Heart left ventricle (tissue), 16 donors: Measurements from ENCODE around the gene FAM32A. TPM values are rescaled to one million over a fixed set of nuclear protein-coding genes. Genes with fewer than 3 reads are reported as not detected.
"Not testable (repeated sequence)": the region's sequence is repeated elsewhere in the genome, so short reads cannot be mapped to it uniquely, and the experiment has no call there.

Experiments used
- ATAC-seq, 4 donors: fragments of 200-7000 bp; cut with Tn5 transposase; one replicate each; pipeline ENCODE4 v1.9.1; 2020 to 2022; ENCODE audit warnings: moderate library complexity in 4 of 4, mild to moderate bottlenecking in 3 of 4, moderate number of reproducible peaks in 1 of 4
- DNase-seq, 5 donors: peaks; one replicate each; pipeline ENCODE4 v3.0.0-alpha.2; 2020
- H3K27ac ChIP-seq, 12 donors: fragments of 200-600 bp; sonication (generic) in 4 of 12; one replicate each; pipeline versions ENCODE4 v1.5.0 to v1.8.0; 2016 to 2022; ENCODE audit warnings: mild to moderate bottlenecking in 2 of 12
- H3K27me3 ChIP-seq, 9 donors: fragments of 200-600 bp; sonication (generic) in 2 of 9; one replicate each; pipeline versions ENCODE4 v1.5.1 to v1.8.0; 2016 to 2022; ENCODE audit warnings: mild to moderate bottlenecking in 3 of 9
- H3K36me3 ChIP-seq, 9 donors: fragments of 200-600 bp; sonication (generic) in 2 of 9; one replicate each; pipeline versions ENCODE4 v1.5.0 to v1.8.0; 2018 to 2022; ENCODE audit warnings: mild to moderate bottlenecking in 2 of 9
- H3K4me1 ChIP-seq, 12 donors: fragments of 200-600 bp; sonication (generic) in 4 of 12; one replicate each; pipeline versions ENCODE4 v1.5.0 to v1.8.0; 2016 to 2022; ENCODE audit warnings: mild to moderate bottlenecking in 3 of 12
- H3K4me3 ChIP-seq, 12 donors: fragments of 200-600 bp; sonication (generic) in 4 of 12; one replicate each; pipeline versions ENCODE4 v1.5.0 to v1.8.0; 2017 to 2022; ENCODE audit warnings: mild to moderate bottlenecking in 9 of 12, moderate library complexity in 4 of 12
- H3K9me3 ChIP-seq, 12 donors: fragments of 200-600 bp; sonication (generic) in 4 of 12; one replicate each; pipeline versions ENCODE4 v1.5.0 to v1.8.0; 2016 to 2022; ENCODE audit warnings: mild to moderate bottlenecking in 1 of 12
- POLR2A ChIP-seq, 2 donors: fragments of 450-650 bp; IDR thresholded peaks; one replicate each; pipeline ENCODE4 v1.6.1; 2017; ENCODE audit warnings: antibody characterized with exemption in 2 of 2, mild to moderate bottlenecking in 2 of 2, moderate library complexity in 2 of 2
- WGBS, 4 donors: extraction: QIAGEN DNeasy Blood & Tissue Kit in 2 of 4; methylation state at CpG; one replicate each; pipeline versions ENCODE4 v1.1.5 to v1.1.7; 2013 to 2018; 5-methylcytosine and 5-hydroxymethylcytosine counted together
- intact Hi-C, 10 donors: fragments of 100-400 bp; cut with DNase I; formaldehyde crosslinking; loops; one replicate each; pipeline versions ENCODE4 v1.11.1 to v1.14.2; 2022
- polyA plus RNA-seq, 2 donors: library from polyadenylated mRNA; stranded (reverse); fragments of 200-250 nt; gene quantifications; one replicate each; pipeline ENCODE4 v1.2.3, GENCODE V29; 2013
- total RNA-seq, 9 donors: library from RNA; depleted of rRNA in 2 of 9; stranded (reverse); fragments of >200 nt in 2 of 9; fragmentation: NEBNext Ultra II Directional in 3 of 9; extraction: Animal tissue kit (Norgen Biotek cat#: 25700) in 3 of 9; gene quantifications; one replicate each; pipeline versions ENCODE4 v1.1.0 to v1.2.4, GENCODE V29; 2016 to 2023
- TF ChIP-seq, protein P1 (sequence below), 12 donors: fragments of 200-600 bp; sonication (generic) in 4 of 12; IDR thresholded peaks; one replicate each; pipeline versions ENCODE4 v1.5.0 to v1.8.0; 2018 to 2022; ENCODE audit warnings: antibody characterized with exemption in 12 of 12, mild to moderate bottlenecking in 5 of 12
- donor health status: ischemic (EF 13 %, LVEDD 7.1; RV severe dilation, severe dysfunction).
- donor health status: healthy with polysubstance abuse.
- donor health status: DM: no; HTN: yes; CAD: no.
- donor health status: DM: no; HTN: no; CAD: no.
- donor health status: ischemic (EF 25% LVEDD 6.9; RV normal size, moderate dysfunction).
- donor health status: ischemic (EF 25% LVEDD 5.7; RV mildly dilated, moderate dysfunction).
- donor health status: healthy.
- donor health status: DM: yes; HTN: yes; CAD: no.
- donor health status: ischemic (EF 35%, LVEDD 5.7; RV mildly dilated, moderate dysfunction).
- donor health status: nonischemic (EF 11% LVEDD 7.7; RV severe dilation, severe dysfunction).
- donor health status: DM: yes; HTN: yes; CAD: no.
- donor health status: PGD.
- donor health status: ischemic (EF 29% LVEDD 5.4; RV normal size, mild dysfunction).
- donor health status: nonischemic (EF 23%, LVEDD 6.1; RV moderate dilation, normal function).

Gene FAM32A
- total and polyA plus RNA-seq, 11 donors, result 32.0 to 94.5 (median 37.5) TPM

GRCh38 chr19:16175954-16176353 is 9.3 kb upstream of the FAM32A start:
- Histone ChIP-seq H3K36me3 (no peaks in the 10 kb centered on the region), H3K9me3 (peaks cover 0 to 9% (median 3%) of the 10 kb centered on the region in 12 donors), H3K4me1 (no peaks in the 10 kb centered on the region), H3K27me3 (peaks cover 0 to 7% (median 0%) of the 10 kb centered on the region in 9 donors), H3K4me3 (no peak overlapping the region), H3K27ac (no peak overlapping the region)
- DNase-seq (no peak), ATAC-seq (no peak)
- TF ChIP-seq, protein P1, sequence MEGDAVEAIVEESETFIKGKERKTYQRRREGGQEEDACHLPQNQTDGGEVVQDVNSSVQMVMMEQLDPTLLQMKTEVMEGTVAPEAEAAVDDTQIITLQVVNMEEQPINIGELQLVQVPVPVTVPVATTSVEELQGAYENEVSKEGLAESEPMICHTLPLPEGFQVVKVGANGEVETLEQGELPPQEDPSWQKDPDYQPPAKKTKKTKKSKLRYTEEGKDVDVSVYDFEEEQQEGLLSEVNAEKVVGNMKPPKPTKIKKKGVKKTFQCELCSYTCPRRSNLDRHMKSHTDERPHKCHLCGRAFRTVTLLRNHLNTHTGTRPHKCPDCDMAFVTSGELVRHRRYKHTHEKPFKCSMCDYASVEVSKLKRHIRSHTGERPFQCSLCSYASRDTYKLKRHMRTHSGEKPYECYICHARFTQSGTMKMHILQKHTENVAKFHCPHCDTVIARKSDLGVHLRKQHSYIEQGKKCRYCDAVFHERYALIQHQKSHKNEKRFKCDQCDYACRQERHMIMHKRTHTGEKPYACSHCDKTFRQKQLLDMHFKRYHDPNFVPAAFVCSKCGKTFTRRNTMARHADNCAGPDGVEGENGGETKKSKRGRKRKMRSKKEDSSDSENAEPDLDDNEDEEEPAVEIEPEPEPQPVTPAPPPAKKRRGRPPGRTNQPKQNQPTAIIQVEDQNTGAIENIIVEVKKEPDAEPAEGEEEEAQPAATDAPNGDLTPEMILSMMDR (IDR thresholded peaks at IDR 0.05), result no peak
- no peak for TF ChIP-seq POLR2A (IDR thresholded peaks at IDR 0.05)
- intact Hi-C loops, result no loop called here
- 54 to 63% (median 56%) methylated on average over 2 of the region's 2 CpGs for WGBS, 4 donors

DNA sequence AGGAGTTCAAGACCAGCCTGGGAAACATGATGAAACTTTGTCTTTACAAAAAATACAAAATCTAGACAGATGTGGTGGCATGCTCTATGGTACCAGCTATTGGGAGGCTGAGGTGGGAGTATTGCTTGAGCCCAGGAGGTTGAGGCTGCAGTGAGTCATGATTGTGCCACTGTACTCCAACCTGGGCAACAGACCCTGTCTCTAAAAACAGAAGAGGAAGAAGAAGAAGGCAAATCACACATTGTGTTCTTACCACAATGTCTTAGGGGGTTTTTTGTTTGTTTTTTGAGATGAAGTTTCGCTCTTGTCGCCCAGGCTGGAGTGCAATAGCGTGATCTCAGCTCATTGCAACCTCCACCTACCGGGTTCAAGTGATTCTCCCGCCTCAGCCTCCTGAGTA is 6.3 kb upstream of the FAM32A start:
- H3K27ac ChIP-seq, H3K36me3 ChIP-seq, H3K4me3 ChIP-seq, ATAC-seq, DNase-seq, H3K9me3 ChIP-seq, H3K27me3 ChIP-seq, H3K4me1 ChIP-seq, intact Hi-C loops: not testable (repeated sequence)
- 86 to 89% (median 87%) methylated on average over 5 of the region's 5 CpGs for WGBS, 4 donors

DNA sequence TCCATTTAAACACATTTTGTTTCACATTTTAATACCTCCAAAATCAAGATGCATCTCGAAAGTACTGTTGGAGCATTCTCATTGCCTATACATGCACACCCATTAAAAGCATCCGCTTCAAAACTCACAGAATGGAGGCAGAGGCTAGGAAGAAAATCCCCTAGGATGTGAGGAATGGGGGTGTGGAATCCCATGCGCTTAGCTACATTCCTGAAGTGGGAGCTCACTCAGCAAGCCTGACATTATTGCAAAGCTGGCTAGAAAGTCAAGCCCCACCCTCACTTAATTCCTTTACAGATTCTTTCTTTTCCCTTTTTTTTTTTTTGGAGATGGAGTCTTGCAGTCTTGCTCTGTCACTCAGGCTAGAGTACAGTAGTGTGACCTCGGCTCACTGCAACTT is 4.6 kb upstream of the FAM32A start:
- no peak for ATAC-seq
- 46 to 61% (median 48%) methylated on average over 4 of the region's 4 CpGs for WGBS, 4 donors
- Histone ChIP-seq H3K4me3 (no peak overlapping the region), H3K9me3 (peaks cover 0 to 5% (median under 1%) of the 10 kb centered on the region in 12 donors), H3K27ac (no peak overlapping the region), H3K36me3 (no peaks in the 10 kb centered on the region), H3K27me3 (peaks cover 0 to 9% (median 0%) of the 10 kb centered on the region in 9 donors), H3K4me1 (peaks cover 0 to 11% (median 2%) of the 10 kb centered on the region in 12 donors)
- intact Hi-C loops, result loop anchor here in 5 of 10 donors (2.0 to 5.0 kb wide), 5 partner anchors 68 to 598 kb away; partner anchors contain the start of gene RAB8A (in 2 of the 5)
- TF ChIP-seq, protein P1 (IDR thresholded peaks at IDR 0.05), result no peak
- no peak for TF ChIP-seq POLR2A (IDR thresholded peaks at IDR 0.05)
- no peak for DNase-seq

DNA sequence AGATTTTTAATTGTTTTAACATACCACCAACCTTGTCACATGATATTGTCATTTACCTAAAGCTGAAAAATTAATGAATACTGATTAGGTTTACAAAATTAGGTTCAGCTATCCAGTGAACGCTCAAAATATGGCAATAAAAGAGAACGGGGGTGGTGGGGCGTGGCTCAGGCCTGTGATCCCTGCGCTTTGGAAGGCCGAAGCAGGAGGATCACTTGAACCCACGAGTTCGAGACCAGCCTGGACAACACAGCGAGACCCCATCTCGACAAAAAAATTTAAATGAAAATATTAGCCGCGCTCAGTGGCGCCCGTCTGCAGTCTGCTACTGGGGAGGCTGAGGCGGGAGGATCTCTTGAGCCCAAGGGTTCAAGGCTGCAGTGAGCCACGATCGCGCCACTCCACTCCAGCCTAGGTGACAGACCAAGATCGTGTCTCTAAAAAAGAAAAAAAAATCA is 516 bp upstream of the FAM32A start:
- WGBS, 4 donors, result 39 to 44% (median 43%) methylated on average over 18 of the region's 18 CpGs
- no peak for DNase-seq
- Histone ChIP-seq H3K4me1 (peaks cover 0 to 35% (median 16%) of the 10 kb centered on the region in 12 donors), H3K27ac (peak overlapping the region; percentile 49 to 92 (median 78)), H3K27me3 (peaks cover 0 to 9% (median 0%) of the 10 kb centered on the region in 9 donors), H3K36me3 (peaks cover 0 to 31% (median 19%) of the 10 kb centered on the region in 9 donors), H3K9me3 (no peaks in the 10 kb centered on the region), H3K4me3 (peak overlapping the region in 11 of 12 donors; percentile 73 to 99 (median 93))
- TF ChIP-seq, protein P1 (IDR thresholded peaks at IDR 0.05), result no peak
- TF ChIP-seq POLR2A (IDR thresholded peaks at IDR 0.05), result no peak
- ATAC-seq, result no peak
- intact Hi-C loops, result loop anchor here in 7 of 10 donors (2.0 to 5.0 kb wide), 6 partner anchors 72 to 602 kb away; partner anchors contain the start of gene RAB8A (in 6 of the 7)
